ENCODE data around the gene PEX14.

DNA sequence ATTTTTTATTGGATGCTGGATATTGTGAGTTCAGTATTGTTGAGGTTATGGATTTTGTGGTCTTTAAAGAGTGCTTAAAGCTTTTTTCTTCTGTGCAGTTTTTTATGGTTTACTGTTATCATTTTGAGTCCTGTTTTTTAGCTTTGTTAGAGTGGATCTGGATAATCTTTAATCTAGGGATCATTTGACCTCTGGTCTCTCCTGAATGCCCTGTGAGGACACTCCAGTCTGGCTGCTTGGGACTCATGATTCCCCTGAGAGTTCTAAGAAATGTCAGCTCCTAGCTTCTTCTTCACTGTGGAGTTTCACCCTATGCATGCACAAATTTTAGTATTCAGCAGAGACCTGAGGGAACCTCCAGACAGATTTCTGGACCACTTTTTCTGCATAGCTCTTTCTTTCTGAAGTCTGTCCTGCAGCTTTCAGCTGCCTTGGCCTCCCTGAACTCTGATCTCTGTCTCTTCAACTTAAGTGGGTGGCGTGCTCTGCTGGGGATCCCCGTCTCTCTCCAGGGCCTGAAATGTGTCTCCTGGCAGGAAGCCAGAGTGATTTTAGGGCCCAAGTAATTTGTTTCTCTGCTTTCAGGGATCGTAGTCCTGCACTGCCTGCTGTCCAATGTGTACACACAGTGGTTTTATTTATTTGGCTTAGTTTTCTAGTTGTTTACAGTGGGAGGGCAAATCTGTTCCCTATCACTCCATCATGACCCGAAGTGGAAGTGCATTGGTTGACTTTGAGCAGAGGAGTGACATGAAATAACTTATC is 14.7 kb downstream of the PEX14 start:
- TF ChIP-seq CTCF (IDR thresholded peaks at IDR 0.05 in 2 of 3, conservative IDR thresholded peaks at IDR 0.05 in 1 of 3; ENCODE audit: insufficient read depth in 2 of 3, low read depth in 1 of 3, low read length in 3 of 3) (no peak), NCOR1 (IDR thresholded peaks at IDR 0.05) (no peak), CHD2 (IDR thresholded peaks at IDR 0.05; ENCODE audit: low read depth, low read length) (no peak), GABPB2 (CRISPR knock-in tag; conservative IDR thresholded peaks at IDR 0.05) (no peak), ATF1 (CRISPR knock-in tag; IDR thresholded peaks at IDR 0.05) (no peak), ATF1 (tag; IDR thresholded peaks at IDR 0.05) (no peak), CBX3 (IDR thresholded peaks at IDR 0.05; ENCODE audit: borderline replicate concordance in 1 of 2, low read length in 2 of 2) (no peak), FOXA1 (IDR thresholded peaks at IDR 0.05; ENCODE audit: borderline replicate concordance) (no peak), TARDBP (IDR thresholded peaks at IDR 0.05) (no peak), ZNF589 (CRISPR knock-in tag; IDR thresholded peaks at IDR 0.05; ENCODE audit: low read depth) (no peak), POLR2H (tag; IDR thresholded peaks at IDR 0.05; ENCODE audit: low read depth) (no peak), YY1 (IDR thresholded peaks at IDR 0.05; ENCODE audit: borderline replicate concordance in 1 of 3, control insufficient read depth in 1 of 3, extremely low read depth in 1 of 3, insufficient read depth in 3 of 3, insufficient read length in 1 of 3, insufficient replicate concordance in 2 of 3, low read depth in 1 of 3, low read length in 2 of 3) (no peak), DNMT1 (IDR thresholded peaks at IDR 0.05) (no peak)
